ENCODE data around the gene COL5A1.
"Not testable (repeated sequence)": the region's sequence is repeated elsewhere in the genome, so short reads cannot be mapped to it uniquely, and the experiment has no call there.

Gene COL5A1

DNA sequence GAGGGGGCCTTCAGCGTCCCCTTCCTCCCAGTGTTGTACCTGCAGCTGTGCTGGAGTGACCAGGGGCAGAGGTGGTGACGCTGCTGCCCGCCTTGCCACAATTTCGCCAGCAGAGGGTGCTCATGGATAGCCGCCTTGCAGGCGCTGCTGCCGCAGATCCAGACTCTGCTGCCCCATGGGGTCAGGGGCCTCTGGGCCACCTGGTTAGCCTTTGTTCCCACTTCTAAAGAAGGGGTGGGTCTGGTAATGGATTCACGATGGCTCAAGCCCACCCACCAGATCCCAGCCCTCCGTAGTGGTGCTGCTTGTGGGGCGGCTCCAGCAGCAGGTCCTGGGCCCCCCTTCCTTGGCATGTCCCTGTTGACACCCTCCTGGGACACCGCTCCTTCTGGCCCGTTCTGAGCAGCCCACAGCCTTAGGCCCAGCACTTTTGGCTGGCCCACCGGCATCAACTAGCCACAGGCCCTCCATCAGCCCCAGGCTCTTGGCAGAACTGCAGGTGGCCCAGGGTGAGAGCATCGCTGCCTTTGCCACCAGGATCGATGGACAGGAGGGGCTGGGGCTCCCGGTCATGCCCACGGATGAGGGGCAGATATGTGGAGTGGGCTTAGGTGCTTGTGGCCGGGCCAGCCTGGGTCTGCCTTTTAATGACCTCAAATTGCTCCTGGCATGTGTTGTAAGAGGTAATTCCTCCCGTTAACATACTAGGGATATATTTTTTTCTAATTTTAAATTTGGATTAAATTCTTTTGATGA is 57.2 kb downstream of the COL5A1 start:
- H3K27ac ChIP-seq: no peak overlapping the region
- H3K4me3 ChIP-seq: no peak overlapping the region

DNA sequence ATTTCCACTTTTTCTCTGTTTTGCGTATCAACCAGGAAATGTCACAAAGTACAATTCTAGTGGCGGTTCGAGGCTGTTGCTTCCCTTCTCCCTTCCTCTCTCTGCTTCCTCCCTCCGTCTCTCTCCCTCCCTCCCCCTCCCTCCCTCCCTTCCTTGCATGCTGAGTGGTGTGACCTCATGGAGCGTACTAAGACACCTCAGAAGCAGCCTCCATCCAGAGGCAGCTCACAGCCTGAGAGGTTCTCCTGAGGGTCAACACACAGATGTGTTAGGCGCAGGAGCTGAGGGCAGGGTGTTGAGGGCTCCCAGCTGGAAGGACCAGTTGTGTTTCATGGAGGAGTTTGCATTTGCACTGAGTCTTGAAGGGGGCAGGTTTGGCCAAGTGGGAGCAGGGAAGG is 57.7 kb downstream of the COL5A1 start:
- H3K27ac ChIP-seq: no peak overlapping the region
- no peak overlapping the region for H3K4me3 ChIP-seq

DNA sequence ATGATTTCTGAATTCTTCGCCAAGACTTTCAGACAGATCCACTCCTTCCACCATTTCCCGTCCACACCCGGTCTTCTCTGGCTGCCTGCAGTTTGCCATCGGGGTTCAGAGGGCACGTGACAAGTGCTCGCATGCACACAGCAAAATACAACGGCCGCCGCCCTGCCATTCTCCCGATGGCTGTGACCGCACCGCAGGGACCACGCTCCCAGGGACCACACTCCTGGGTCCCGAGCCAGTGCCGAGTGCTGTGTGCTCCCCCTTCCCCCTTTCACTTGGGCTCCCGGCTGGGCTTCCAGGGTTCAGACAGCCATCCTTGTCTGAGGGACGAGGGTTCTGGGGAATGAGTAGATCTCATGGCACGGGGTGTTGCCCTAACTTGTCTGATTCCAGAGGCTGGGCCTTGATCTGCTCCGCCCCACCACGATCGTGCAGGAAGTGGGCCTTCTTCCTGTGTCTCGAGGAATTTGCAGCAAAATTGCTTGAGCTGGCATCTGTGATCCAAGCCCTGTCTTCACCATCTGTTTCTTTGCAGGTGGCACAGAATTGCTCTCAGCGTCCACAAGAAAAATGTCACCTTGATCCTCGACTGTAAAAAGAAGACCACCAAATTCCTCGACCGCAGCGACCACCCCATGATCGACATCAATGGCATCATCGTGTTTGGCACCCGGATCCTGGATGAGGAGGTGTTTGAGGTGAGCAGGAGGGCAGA is 59.2 kb downstream of the COL5A1 start:
- Histone ChIP-seq H3K4me3 (no peak overlapping the region), H3K27ac (no peak overlapping the region)

DNA sequence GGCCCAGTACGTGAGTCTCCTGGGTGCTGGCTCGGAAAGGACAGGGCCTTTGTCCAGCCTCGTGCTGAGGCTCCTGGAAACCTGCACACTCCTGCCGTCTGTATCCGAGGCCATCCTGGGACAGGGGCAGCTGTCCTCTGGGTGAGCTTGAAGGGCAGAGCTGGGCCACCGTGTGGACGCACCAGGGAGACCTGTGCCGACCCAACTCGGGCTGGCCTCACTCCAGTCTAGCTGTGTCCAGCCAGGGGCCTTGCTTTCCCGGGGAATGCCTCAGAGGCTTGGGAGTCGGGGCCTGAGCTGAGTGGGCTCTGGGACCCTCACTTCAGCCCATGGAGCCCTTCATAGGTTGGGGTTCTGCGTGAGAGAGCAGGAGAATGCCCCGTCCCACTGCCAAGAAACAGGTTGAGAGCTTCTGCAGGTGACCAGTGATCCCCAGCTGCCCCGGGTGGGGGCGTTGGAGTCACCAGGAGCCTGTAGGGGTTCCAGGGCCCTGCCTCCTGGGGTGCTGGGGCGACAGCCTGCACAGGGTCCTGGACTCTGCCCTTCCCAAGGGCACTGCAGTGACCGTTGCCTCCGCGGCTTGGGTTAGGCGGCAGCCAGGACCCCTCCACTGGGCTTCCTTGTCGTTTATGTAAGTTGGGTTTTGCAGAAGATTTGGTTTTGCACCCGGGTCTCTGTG is 60.1 kb downstream of the COL5A1 start:
- H3K27ac ChIP-seq: no peak overlapping the region

GRCh38 chr9:134702291-134702690 is 60.7 kb downstream of the COL5A1 start:
- Histone ChIP-seq H3K4me3 (no peak overlapping the region), H3K27ac (no peak overlapping the region)

More for the DNA sequence above, 60.1 kb downstream of the COL5A1 start:
- no peak overlapping the region for H3K4me3 ChIP-seq

DNA sequence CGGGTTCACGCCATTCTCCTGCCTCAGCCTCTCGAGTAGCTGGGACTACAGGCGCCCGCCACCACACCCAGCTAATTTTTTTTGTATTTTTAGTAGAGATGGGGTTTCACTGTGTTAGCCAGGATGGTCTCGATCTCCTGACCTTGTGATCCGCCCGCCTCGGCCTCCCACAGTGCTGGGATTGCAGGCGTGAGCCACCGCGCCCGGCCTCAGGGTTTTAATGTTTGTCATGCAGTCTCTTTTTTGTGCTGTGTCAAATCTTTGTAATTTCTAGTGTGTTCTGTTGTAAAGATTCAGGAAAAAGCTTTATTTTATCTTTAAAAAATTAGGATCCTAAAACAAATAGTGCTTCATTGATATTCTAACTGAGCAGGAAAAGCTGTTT is 62.1 kb downstream of the COL5A1 start:
- H3K4me3 ChIP-seq, H3K27ac ChIP-seq: not testable (repeated sequence)

GRCh38 chr9:134704498-134704897 is 62.9 kb downstream of the COL5A1 start:
- H3K27ac ChIP-seq: no peak overlapping the region
- H3K4me3 ChIP-seq: no peak overlapping the region

DNA sequence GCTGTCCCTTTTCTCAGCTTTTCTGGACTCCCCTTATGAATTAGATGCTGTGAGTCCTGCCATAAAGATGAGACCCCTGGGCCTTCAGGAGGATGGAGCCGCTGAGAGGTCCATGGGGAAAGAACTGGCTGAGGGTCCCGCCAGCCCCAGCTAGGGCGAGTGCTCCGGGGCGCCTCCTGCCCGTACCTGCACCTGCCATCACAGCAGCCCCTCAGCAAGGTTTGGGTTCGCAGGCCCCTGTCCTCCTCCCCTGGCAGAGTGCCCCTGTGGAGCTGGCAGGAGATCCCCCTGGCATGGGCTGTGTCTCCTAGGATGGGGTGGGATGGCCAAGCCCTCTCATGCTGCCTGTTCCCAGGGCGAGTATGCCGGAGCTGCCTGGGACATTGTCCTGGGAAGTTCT is 64.2 kb downstream of the COL5A1 start:
- no peak overlapping the region for H3K27ac ChIP-seq

GRCh38 chr9:134706522-134706921 is 64.9 kb downstream of the COL5A1 start:
- Histone ChIP-seq H3K4me3 (no peak overlapping the region), H3K27ac (peak overlapping the region in 8 of 21 experiments; percentile 2 to 75 (median 32))

More for the DNA sequence above, 64.2 kb downstream of the COL5A1 start:
- H3K4me3 ChIP-seq: no peak overlapping the region

- Histone ChIP-seq H3K4me3 (no peak overlapping the region), H3K27ac (peak overlapping the region in 9 of 21 experiments; percentile 2 to 75 (median 21))
Observed at GRCh38 chr9:134707031-134707680, 65.6 kb downstream of the COL5A1 start.

- H3K27ac ChIP-seq: peak overlapping the region in 5 of 21 experiments; percentile 7 to 75 (median 39)
- no peak overlapping the region for H3K4me3 ChIP-seq
Observed at GRCh38 chr9:134707731-134708671, 66.4 kb downstream of the COL5A1 start.

- Histone ChIP-seq H3K27ac (peak overlapping the region in 1 of 21 experiments; percentile 26), H3K4me3 (no peak overlapping the region)
Observed at GRCh38 chr9:134708672-134709038, 67.1 kb downstream of the COL5A1 start.

- Histone ChIP-seq H3K27ac (peak overlapping the region in 2 of 21 experiments; percentile 29 to 38), H3K4me3 (no peak overlapping the region)
Observed at GRCh38 chr9:134709512-134710270, 68.1 kb downstream of the COL5A1 start.

DNA sequence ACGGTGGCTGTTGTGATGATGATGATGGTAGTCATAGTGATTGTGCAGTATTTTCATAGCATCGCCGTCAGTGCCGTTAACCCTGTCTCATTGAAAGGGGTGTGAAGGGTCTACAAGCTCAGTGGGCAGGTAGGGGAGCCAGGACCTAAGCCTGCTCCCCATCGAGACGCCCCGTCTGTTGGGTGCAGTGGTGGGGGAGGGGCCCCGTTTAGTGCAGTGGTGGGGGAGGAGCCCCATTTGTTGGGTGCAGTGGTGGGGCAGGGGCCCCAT is 68.6 kb downstream of the COL5A1 start:
- H3K27ac ChIP-seq: peak overlapping the region in 1 of 21 experiments; percentile 38
- H3K4me3 ChIP-seq: no peak overlapping the region

- H3K27ac ChIP-seq: peak overlapping the region in 1 of 21 experiments; percentile 24
- no peak overlapping the region for H3K4me3 ChIP-seq
Observed at GRCh38 chr9:134710901-134711300, 69.3 kb downstream of the COL5A1 start.

DNA sequence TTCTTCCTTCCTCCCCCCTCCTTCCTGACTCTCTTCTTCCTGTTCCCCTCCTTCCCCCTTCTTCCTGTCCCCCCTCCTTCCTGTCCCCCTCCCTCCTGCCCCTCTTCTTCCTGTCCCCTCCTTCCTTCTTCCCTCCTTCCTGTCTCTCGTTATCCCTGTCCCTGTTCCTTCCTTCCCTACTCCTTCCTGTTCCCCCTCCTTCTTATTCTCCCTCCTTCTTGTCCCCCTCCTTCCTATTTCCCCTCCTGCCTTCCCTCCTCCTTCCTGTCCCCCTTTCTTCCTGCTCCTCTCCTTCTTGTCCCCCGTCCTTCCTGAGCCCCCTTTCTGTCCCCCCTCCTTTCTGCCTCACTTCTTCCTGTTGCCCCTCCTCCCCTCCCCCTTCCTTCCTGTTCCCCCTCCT is 70.6 kb downstream of the COL5A1 start:
- H3K27ac ChIP-seq: no peak overlapping the region
- H3K4me3 ChIP-seq: no peak overlapping the region

DNA sequence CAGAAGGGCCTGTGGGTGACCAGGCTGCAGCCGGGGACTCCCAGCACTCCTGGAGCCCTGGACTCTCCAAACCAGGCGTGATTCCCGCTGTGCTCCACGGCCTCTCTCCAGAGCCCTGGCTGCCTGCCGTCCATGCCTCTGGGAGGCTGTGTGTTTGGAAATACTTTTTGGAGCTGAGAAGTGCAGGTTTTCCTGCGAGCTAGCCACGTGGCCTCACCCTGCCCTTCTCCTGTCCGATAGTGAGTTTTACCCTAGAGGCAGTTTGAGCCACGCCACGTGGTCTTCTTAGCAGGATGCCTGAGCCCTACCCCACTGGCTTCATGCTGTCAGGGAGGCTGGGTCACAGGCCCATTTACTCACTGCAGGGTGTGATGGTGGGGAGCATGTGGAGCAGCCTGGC is 71.3 kb downstream of the COL5A1 start:
- H3K4me3 ChIP-seq: no peak overlapping the region
- H3K27ac ChIP-seq: no peak overlapping the region

DNA sequence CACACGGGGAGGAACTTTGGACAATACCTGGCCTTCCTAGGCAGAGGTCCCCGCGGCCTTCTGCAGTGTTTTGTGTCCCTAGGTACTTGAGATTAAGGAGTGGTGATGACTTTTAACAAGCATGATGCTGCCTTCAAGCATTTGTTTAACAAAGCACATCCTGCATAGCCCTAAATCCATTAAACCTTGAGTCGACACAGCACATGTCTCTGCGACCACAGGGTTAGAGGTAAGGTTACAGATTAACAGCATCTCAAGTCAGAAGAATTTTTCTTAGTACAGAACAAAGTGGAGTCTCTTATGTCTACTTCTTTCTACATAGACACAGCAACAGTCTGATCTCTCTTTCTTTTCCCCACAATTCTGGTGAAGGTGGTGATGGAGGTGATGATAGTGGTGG is 73.9 kb downstream of the COL5A1 start:
- H3K4me3 ChIP-seq, H3K27ac ChIP-seq: not testable (repeated sequence)

- H3K4me3 ChIP-seq: no peak overlapping the region
- no peak overlapping the region for H3K27ac ChIP-seq
Observed at GRCh38 chr9:134716067-134716466, 74.5 kb downstream of the COL5A1 start.
